OCI-LY7 (cell line): ENCODE results near the gene ZBP1. TPM values are rescaled to one million over a fixed set of nuclear protein-coding genes. Genes with fewer than 3 reads are reported as not detected.

Source experiments
- BruUV-seq: library from RNA; stranded (reverse); fragments of 400-500 nt; replicated peaks from 2 replicates; lab custom pipeline; 2021; lab: Mats Ljungman, UMichigan
- CTCF ChIA-PET: fragments of 300-600 bp; sonication (Branson Sonifier 250); formaldehyde crosslinking; loops from one replicate; lab custom pipeline; 2022; ENCODE audit warnings: antibody characterized with exemption; ENCODE audit not compliant: unreplicated experiment; lab: Charles Lee
- POLR2A ChIA-PET: fragments of 300-600 bp; sonication (Branson Sonifier 250); formaldehyde crosslinking; loops from one replicate; lab custom pipeline; 2022; ENCODE audit warnings: antibody characterized with exemption; lab: Charles Lee
- DNase-seq: peaks from one replicate; pipeline ENCODE4 v3.0.0-alpha.2; 2015; ENCODE audit warnings: low spot score
- H2AFZ ChIP-seq: fragments of 200-600 bp; sonication (generic), shearing (Covaris generic); 2 replicates; pipeline ENCODE4 v1.6.1; 2014; ENCODE audit warnings: mild to moderate bottlenecking, antibody characterized with exemption, low read length, moderate library complexity
- H3K27ac ChIP-seq: fragments of 200-600 bp; sonication (generic); 2 replicates; pipeline ENCODE4 v1.5.1; 2014; ENCODE audit warnings: mixed run types, low read depth, mild to moderate bottlenecking, moderate library complexity, low read length, inconsistent platforms; ENCODE audit not compliant: poor library complexity, severe bottlenecking
- H3K36me3 ChIP-seq: fragments of 200-600 bp; sonication (generic); 2 replicates; pipeline ENCODE4 v1.6.1; 2014; ENCODE audit warnings: mild to moderate bottlenecking, antibody characterized with exemption, low read length, moderate library complexity, mixed read lengths; ENCODE audit not compliant: insufficient read depth
- H3K4me1 ChIP-seq: fragments of 200-600 bp; sonication (generic); 2 replicates; pipeline ENCODE4 v1.5.1; 2014; ENCODE audit warnings: mild to moderate bottlenecking, low read length; ENCODE audit not compliant: insufficient read depth, poor library complexity, severe bottlenecking
- H3K4me2 ChIP-seq: fragments of 200-600 bp; sonication (generic); 2 replicates; pipeline ENCODE4 v1.6.1; 2014; ENCODE audit warnings: mild to moderate bottlenecking, low read length
- H3K4me3 ChIP-seq: fragments of 200-600 bp; sonication (generic); 2 replicates; pipeline ENCODE4 v1.5.1; 2014; ENCODE audit warnings: mild to moderate bottlenecking, low read depth, low read length; ENCODE audit not compliant: poor library complexity, severe bottlenecking
- H3K79me2 ChIP-seq: fragments of 200-600 bp; sonication (generic); 2 replicates; pipeline ENCODE4 v1.6.1; 2016; ENCODE audit warnings: low read depth, mild to moderate bottlenecking, low read length, moderate library complexity, mixed read lengths; ENCODE audit not compliant: insufficient read depth
- H3K9me2 ChIP-seq: fragments of 200-600 bp; sonication (generic); 2 replicates; pipeline ENCODE4 v1.6.1; 2016; ENCODE audit warnings: mild to moderate bottlenecking, low read length, mixed read lengths; ENCODE audit not compliant: insufficient read depth
- H3K9me3 ChIP-seq: fragments of 200-600 bp; sonication (generic); 2 replicates; pipeline ENCODE4 v1.6.1; 2014; ENCODE audit warnings: mild to moderate bottlenecking, mixed run types, low read length, mixed read lengths
- H4K20me1 ChIP-seq: fragments of 200-600 bp; sonication (generic); 2 replicates; pipeline ENCODE4 v1.6.1; 2014; ENCODE audit warnings: mild to moderate bottlenecking, antibody characterized with exemption, low read length, moderate library complexity, mixed read lengths; ENCODE audit not compliant: insufficient read depth
- CTCF ChIP-seq: fragments of 200-600 bp; sonication (generic); conservative IDR thresholded peaks from 2 replicates; pipeline ENCODE4 v1.5.1; 2014; ENCODE audit warnings: mild to moderate bottlenecking, antibody characterized with exemption, low read length, moderate library complexity, mixed read lengths
- EZH2phosphoT487 ChIP-seq: fragments of 200-600 bp; sonication (generic); IDR thresholded peaks from 2 replicates; pipeline ENCODE4 v1.6.1; 2018; ENCODE audit warnings: low read depth, borderline replicate concordance, mild to moderate bottlenecking, mixed run types, antibody characterized with exemption, low read length, moderate library complexity, mixed read lengths
- intact Hi-C: fragments of 100-400 bp; cut with micrococcal nuclease; formaldehyde crosslinking; loops from one replicate; pipeline ENCODE4 v1.10.0; 2022; ENCODE audit not compliant: unreplicated experiment
- total RNA-seq, 2 experiments: library from RNA; depleted of rRNA in 1 of 2; stranded (reverse); fragments of >200 nt in 1 of 2; shearing (Covaris generic) in 1 of 2; gene quantifications; 2 replicates each; pipeline ENCODE4 v1.2.3, GENCODE V29; 2014 to 2022

ZBP1 gene
- total RNA-seq, 2 experiments from 2014 or later: 1.5 to 3.7 TPM

- Histone ChIP-seq H3K27ac (no peak overlapping the region), H3K9me2 (no peaks in the 10 kb centered on the region), H3K4me2 (no peak overlapping the region), H2AFZ (no peak overlapping the region), H3K4me3 (no peak overlapping the region), H4K20me1 (no peaks in the 10 kb centered on the region), H3K36me3 (no peaks in the 10 kb centered on the region), H3K4me1 (peaks cover 7% of the 10 kb centered on the region), H3K9me3 (no peaks in the 10 kb centered on the region), H3K79me2 (no peaks in the 10 kb centered on the region)
- no TSS peak for BruUV-seq
- no peak for DNase-seq
- ChIA-PET CTCF (interaction anchor here (0.6 kb wide), 2 partner anchors 225 to 238 kb away, joined by 3 to 4 read pairs; no protein-coding TSS in a partner anchor), POLR2A (no interaction called here)
- intact Hi-C loops: no loop called here
- TF ChIP-seq CTCF (no peak), EZH2phosphoT487 (no peak)
Measured at GRCh38 chr20:57610261-57610952, 9.8 kb downstream of the ZBP1 start.

GRCh38 chr20:57609842-57610167, 10.4 kb downstream of the ZBP1 start:
- intact Hi-C loops: no loop called here
- Histone ChIP-seq H3K79me2 (no peaks in the 10 kb centered on the region), H2AFZ (no peak overlapping the region), H4K20me1 (no peaks in the 10 kb centered on the region), H3K9me3 (no peaks in the 10 kb centered on the region), H3K27ac (no peak overlapping the region), H3K36me3 (no peaks in the 10 kb centered on the region), H3K4me3 (no peak overlapping the region), H3K4me2 (no peak overlapping the region), H3K4me1 (peaks cover 7% of the 10 kb centered on the region), H3K9me2 (no peaks in the 10 kb centered on the region)
- POLR2A ChIA-PET: no interaction called here
- DNase-seq: no peak
- no TSS peak for BruUV-seq
- CTCF ChIA-PET: interaction anchor here (0.6 kb wide), 1 partner anchor 238 kb away, joined by 4 read pairs; no protein-coding TSS in a partner anchor
- peak; percentile 64 for TF ChIP-seq CTCF
- TF ChIP-seq EZH2phosphoT487: no peak

- H3K79me2 ChIP-seq: no peaks in the 10 kb centered on the region
- H2AFZ ChIP-seq: no peak overlapping the region
- H3K9me3 ChIP-seq: no peaks in the 10 kb centered on the region
- H3K4me3 ChIP-seq: no peak overlapping the region
- DNase-seq: no peak
- no peaks in the 10 kb centered on the region for H3K36me3 ChIP-seq
- no peaks in the 10 kb centered on the region for H3K9me2 ChIP-seq
- CTCF ChIA-PET: no interaction called here
- H3K27ac ChIP-seq: no peak overlapping the region
- no peak overlapping the region for H3K4me2 ChIP-seq
- TF ChIP-seq EZH2phosphoT487: no peak
- TF ChIP-seq CTCF: no peak
- peaks cover 7% of the 10 kb centered on the region for H3K4me1 ChIP-seq
- POLR2A ChIA-PET: no interaction called here
- H4K20me1 ChIP-seq: no peaks in the 10 kb centered on the region
- no TSS peak for BruUV-seq
- intact Hi-C loops: no loop called here
Measured at GRCh38 chr20:57609086-57609841, 11.0 kb downstream of the ZBP1 start.
